SK-N-SH treated with all-trans-retinoic acid at 6 μM for 48 hours (cell line): Measurements from ENCODE around the gene NAALADL2.

ENCODE experiments used
- ARNTL ChIP-seq: fragments of 450-650 bp; formaldehyde crosslinking; IDR thresholded peaks from 2 replicates; pipeline ENCODE4 v1.5.0; 2020; ENCODE audit warnings: low read depth, mild to moderate bottlenecking, moderate library complexity, borderline replicate concordance
- CSDC2 ChIP-seq: fragments of 250-450 bp; sonication (Bioruptor Pico); IDR thresholded peaks from 2 replicates; pipeline ENCODE4 v1.5.0; 2020; ENCODE audit warnings: mild to moderate bottlenecking, moderate library complexity
- PPARA ChIP-seq: fragments of 250-450 bp; sonication (Bioruptor Pico); IDR thresholded peaks from 2 replicates; pipeline ENCODE4 v1.5.0; 2020; ENCODE audit warnings: mild to moderate bottlenecking, borderline replicate concordance

GRCh38 chr3:175118382-175118941 lies 259.3 kb downstream of the NAALADL2 start:
- TF ChIP-seq PPARA (no peak), CSDC2 (no peak), ARNTL (no peak)
